H4 (cell line): ENCODE measurements around the gene SERAC1. TPM values are rescaled to one million over a fixed set of nuclear protein-coding genes. Genes with fewer than 3 reads are reported as not detected.
A peak's percentile ranks its signal among the peaks of the same experiment; 100 is the strongest.

Experiments
- DNase-seq: peaks from one replicate; pipeline ENCODE4 v3.0.0-alpha.2; 2015; ENCODE audit warnings: low spot score
- total RNA-seq: library from RNA; depleted of rRNA; stranded (reverse); fragments of >200 nt; shearing (Covaris generic); gene quantifications from 2 replicates; pipeline ENCODE4 v1.2.3, GENCODE V29; 2014

The SERAC1 gene
- total RNA-seq, 1 experiment from 2014 or later = 3.5 TPM

DNA sequence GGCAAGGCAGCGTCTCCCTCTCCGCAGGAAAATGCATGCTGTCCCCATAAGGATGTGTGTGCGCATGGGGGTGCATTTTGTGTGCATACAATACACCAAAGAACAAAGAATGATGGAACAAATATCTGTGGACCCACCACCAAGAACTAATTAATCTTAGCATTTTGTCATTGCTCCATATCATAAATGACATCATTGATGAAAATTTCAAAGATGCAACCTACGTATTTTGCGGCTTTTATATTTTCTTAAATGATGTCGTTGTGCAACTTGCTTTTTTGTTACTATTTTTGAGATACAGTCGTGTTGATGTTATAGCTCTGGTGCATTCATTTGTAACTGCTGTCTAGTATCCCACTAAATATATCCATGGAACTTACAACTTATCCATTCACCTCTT, 89.7 kb downstream of the SERAC1 start:
- no peak for DNase-seq

GRCh38 chr6:158077676-158078075, 90.4 kb downstream of the SERAC1 start:
- DNase-seq = no peak

GRCh38 chr6:158076548-158076947, 91.5 kb downstream of the SERAC1 start:
- DNase-seq = no peak

DNA sequence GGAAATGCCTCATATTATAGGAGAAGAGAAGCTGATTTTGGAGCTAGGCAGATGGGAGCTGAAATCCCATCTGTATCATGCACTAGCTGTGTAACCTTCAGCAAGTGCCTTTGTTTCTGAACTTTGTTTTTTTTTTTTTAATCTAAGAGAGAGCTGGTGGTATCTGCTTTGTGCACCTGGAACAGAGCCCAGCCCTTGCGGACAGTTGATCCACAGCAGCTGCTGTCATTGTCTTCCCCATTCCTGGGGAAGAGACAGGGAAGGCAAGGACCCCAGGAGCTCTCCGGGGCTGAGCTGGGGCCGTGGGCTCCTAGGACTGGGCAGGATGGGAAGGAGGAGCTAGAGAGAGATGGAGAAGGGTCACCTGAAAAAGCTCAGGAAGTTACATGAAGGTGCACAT, 94.3 kb downstream of the SERAC1 start:
- DNase-seq = no peak

DNA sequence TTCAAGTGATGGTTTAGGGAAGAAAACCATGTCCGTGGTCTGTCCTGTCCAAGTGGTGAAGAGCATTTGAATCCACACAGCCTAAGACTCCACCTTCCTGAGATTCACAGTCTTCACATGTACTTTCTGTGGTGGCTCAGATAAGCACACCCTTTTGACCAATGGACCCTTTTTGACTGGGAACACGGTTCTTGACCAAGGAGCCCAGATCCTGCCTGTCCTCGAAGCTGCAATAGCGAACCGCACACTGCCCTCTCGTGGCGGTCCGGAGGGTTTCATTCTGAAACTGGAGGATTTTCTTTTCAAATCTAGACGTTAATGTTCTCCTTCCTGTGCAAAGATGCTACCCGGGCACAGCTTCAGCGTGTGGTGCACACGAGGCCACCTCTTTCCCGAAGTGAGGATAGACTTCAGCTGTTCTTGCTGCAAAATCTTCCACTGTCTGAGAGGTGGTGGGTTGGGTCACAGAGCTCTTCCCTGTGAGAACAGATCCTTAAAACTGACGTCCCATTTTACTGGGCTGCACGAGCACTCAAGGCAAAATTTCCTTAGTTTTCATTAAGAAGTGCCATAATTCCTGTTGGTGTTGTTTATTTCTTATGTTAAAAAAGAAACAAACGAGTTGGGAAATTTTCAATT, 95.9 kb downstream of the SERAC1 start:
- DNase-seq = peak; percentile 32

- no peak for DNase-seq
These were observed 96.7 kb downstream of the SERAC1 start for GRCh38 chr6:158071121-158072082.

GRCh38 chr6:158070513-158070912, 97.5 kb downstream of the SERAC1 start:
- no peak for DNase-seq

DNA sequence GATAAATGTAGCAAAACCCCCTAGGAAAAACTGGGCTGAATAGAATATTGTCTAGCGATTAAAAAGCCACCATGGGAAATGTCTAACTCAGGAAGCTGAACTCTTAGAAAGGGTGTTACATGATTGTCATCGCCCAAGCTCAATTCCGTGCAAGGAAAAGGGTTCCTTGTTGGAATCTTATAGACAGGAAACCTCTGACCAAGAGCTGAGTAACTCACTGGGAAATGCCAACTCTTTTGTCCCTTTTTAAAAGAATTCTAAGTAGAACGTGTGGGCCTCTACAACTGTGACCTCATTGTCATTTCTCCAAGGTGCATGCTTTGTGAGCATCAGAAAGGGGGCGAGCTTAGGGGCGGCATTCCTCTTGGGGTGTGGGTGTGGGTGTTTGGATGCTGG, 98.3 kb downstream of the SERAC1 start:
- no peak for DNase-seq

DNA sequence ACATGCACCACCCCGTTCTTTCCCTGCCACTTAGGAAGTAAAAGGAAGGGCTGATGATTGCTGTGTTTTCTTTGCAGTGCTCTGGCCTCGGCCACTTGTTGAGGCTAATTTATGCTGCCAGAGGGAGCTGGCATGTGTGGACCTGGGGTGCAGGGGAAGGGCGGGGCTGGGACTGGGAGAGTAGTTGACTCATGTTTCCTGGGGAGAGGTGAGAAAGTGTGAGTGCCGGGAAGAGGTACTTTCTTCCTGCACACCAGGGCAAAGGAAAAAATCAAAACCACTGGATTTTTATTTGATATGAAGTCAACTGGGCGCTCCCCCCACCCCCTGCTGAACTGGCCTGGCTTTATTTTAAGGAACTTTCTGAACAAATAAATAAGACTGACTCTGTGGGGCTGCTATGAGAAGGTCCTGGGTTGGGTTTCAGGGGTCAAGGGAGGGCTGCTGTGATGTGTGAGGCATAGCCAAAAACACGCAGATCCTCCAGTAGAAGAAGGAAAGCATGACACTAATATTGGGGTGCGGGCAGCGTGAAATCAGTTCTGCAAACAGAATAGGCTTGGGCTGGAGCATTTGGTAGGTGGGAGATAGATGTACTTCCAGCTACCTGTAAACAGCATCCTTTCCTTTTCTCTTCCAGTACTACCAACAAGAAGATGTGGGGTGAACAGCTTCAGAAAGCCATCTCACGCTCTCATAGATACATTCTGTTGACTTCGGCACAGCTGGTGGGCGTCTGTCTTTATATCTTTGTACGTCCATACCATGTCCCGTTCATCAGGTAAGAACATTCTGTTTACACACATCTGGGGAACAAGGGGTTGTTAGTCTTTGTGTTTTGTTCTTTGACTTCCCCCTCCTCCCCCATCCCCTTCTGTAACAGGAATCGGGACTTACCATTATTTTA, 98.9 kb downstream of the SERAC1 start:
- DNase-seq = peak; percentile 72

GRCh38 chr6:158068156-158068892, 99.7 kb downstream of the SERAC1 start:
- no peak for DNase-seq

- DNase-seq = peak; percentile 27
These were observed 100.5 kb downstream of the SERAC1 start for GRCh38 chr6:158067436-158068015.

GRCh38 chr6:158066136-158066781, 101.8 kb downstream of the SERAC1 start:
- DNase-seq = no peak

DNA sequence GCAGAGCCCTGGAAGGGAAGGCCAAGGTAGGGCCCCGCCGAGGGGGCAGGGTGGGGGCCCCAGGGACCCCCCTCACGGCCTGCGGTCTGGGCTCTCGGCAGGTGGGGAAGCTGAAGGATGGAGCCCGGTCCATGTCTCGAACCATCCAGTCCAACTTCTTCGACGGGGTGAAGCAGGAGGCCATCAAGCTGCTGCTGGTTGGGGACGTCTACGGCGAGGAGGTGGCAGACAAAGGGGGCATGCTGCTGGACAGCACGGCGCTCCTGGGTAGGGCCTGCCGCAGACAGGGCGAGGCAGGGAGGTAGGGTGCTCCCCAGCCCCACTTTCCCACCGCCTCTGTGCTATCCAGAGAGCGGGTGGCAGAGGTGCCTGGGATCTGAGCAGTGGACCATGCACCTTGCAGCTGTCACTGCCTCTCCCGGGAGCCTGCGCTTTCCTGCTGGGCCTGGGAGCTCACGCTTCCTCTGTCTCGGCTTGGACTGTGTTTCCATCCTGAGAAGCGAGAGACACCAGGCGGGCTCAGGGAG, 103.3 kb downstream of the SERAC1 start:
- no peak for DNase-seq

- DNase-seq = no peak
These were observed 104.3 kb downstream of the SERAC1 start for GRCh38 chr6:158063736-158064135.

- no peak for DNase-seq
These were observed 106.2 kb downstream of the SERAC1 start for GRCh38 chr6:158061709-158062461.

- no peak for DNase-seq
These were observed 106.7 kb downstream of the SERAC1 start for GRCh38 chr6:158061361-158061708.

DNA sequence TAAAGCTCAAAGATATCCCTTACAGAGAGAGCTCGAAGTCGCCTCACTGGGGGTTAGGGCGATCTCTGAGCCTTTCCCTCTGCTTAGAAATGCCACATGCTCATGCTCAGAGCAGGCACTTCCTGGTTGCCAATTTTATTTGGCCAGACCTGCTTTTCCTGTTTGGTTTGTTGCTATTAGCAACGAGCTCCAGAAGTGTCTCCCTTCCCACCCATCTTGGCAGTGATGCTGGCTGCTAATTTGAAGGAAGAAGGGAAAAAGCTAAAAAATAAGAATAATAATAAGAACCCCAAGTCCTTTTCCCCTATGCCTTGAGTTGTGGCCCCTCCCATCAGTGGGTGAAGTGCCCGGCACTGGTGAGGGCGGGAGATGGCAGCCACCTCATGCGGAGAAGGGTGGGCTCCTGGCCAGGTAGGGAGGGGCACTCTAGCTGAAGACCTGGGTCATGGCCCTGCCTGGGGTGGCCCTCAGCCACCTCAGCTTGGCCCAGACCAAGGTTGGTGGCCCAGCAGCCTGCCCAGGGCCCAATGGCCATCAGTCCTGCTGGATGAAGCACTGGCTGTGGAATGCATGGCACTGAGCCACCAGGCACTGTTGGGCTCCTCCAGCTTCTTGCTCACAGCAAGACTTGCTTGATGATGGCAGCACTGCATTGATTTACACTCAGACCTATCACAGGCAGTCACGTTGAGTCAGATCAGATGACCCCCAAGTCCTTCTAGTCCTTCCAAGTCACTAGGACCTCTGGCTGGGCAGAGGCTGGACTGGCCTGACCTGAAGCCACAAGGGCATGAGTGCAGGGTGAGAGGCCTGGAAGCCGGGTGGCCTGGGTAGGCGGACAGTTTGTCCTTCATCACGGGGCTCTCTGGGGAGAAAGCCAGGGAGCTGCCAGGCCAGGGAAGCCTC, 107.4 kb downstream of the SERAC1 start:
- peak; percentile 59 for DNase-seq
